ENCODE data around the gene FLNB. TPM values are rescaled to one million over a fixed set of nuclear protein-coding genes. Genes with fewer than 3 reads are reported as not detected.

FLNB gene
- total and polyA plus RNA-seq, 2 of the 13 experiments (the other 11 are each of a cell fraction or from before 2014, with no cell fraction given), result 106 to 130 TPM

DNA sequence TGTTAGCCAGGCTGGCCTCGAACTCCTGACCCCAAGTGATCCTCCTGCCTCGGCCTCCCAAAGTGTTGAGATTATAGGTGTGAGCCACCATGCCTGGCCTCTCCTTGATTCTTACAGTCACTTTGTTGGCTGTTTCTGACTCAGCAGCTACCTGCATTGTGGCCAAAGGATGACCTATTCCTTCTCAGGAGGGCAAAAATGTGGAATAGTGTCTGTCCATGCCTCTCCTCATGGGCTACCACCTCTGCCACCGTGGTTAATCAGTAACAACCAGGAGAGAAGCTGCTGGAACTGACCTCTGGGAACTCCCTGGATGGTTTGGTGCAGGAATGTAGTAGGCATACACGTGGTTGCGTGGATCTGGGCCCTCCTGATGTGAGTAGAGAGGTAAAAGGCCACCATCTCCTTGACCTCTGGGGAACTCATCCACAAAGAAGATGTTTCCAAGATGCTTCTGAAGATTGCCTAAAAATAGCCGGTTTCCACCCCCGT is 63.3 kb downstream of the FLNB start:
- DNase-seq (ENCODE audit: low spot score) (peak; percentile 89), FAIRE-seq (peak; percentile 88), ATAC-seq (peak; percentile 88)
- POLR2A ChIA-PET, result interaction anchor here (0.9 to 2.3 kb wide), 7 partner anchors 12 to 104 kb away, joined by 3 to 16 read pairs (median 4); no protein-coding TSS in a partner anchor
- H3K4me2 ChIP-seq (ENCODE audit: low read depth, low read length), result 0 out of 2 replicates have a peak overlapping the region, but pooled peaks have one; percentile 8
- peak overlapping the region; percentile 52 for H3K27ac ChIP-seq (ENCODE audit: extremely low read length, insufficient read depth, low read length)
- CTCF ChIA-PET (ENCODE audit: low intra/inter-chr PET ratio, low total read pairs), result no interaction called here
- H3K9me3 ChIP-seq (ENCODE audit: low read length), result no peaks in the 10 kb centered on the region
- no peak overlapping the region for H3K4me3 ChIP-seq (replicated peaks in 1 of 3; ENCODE audit: insufficient read depth in 1 of 3, low read depth in 2 of 3, low read length in 3 of 3)
- intact Hi-C loops (cut with micrococcal nuclease; ENCODE audit: unreplicated experiment) (no loop called here), in situ Hi-C loops (cut with HindIII; ENCODE audit: extremely low pct_ligation_motif_present, low pct_unique_long_range_greater_than_20kb) (no loop called here)
- peaks cover 94% of the 10 kb centered on the region for H3K79me2 ChIP-seq (ENCODE audit: insufficient read depth, low read length)
- H4K20me1 ChIP-seq (ENCODE audit: insufficient read depth, low read length), result peaks cover 63% of the 10 kb centered on the region; the same call in 1 of the 2 replicates
- H2AFZ ChIP-seq (ENCODE audit: low read length), result no peak overlapping the region
- no TSS peak for BruUV-seq (replicated peaks)
- H3K4me1 ChIP-seq (ENCODE audit: insufficient read depth, low read length), result peaks cover 76% of the 10 kb centered on the region
- H3K9ac ChIP-seq (ENCODE audit: insufficient read depth, low read depth, low read length), result no peak overlapping the region
- no peaks in the 10 kb centered on the region for H3K27me3 ChIP-seq (ENCODE audit: control insufficient read depth in 1 of 2, insufficient read depth in 2 of 2, low read length in 2 of 2)
- 51% methylated on average over 7 of the region's 7 CpGs for WGBS (ENCODE audit: low lambda C conversion rate)
- peaks cover 6 to 7% of the 10 kb centered on the region in 2 experiments for H3K36me3 ChIP-seq (replicated peaks in 1 of 2; ENCODE audit: control insufficient read depth in 1 of 2, insufficient read depth in 2 of 2, low read length in 2 of 2)
- TF ChIP-seq, protein P1, sequence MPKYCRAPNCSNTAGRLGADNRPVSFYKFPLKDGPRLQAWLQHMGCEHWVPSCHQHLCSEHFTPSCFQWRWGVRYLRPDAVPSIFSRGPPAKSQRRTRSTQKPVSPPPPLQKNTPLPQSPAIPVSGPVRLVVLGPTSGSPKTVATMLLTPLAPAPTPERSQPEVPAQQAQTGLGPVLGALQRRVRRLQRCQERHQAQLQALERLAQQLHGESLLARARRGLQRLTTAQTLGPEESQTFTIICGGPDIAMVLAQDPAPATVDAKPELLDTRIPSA (CRISPR knock-in tag; IDR thresholded peaks at IDR 0.05; ENCODE audit: borderline replicate concordance), result no peak
- TF ChIP-seq KAT8 (CRISPR knock-in tag; IDR thresholded peaks at IDR 0.05) (peak; percentile 57), RAD51 (IDR thresholded peaks at IDR 0.05; ENCODE audit: borderline replicate concordance) (no peak), ZNF3 (CRISPR knock-in tag; IDR thresholded peaks at IDR 0.05) (no peak), ZNF788 (CRISPR knock-in tag; IDR thresholded peaks at IDR 0.05; ENCODE audit: borderline replicate concordance) (peak; percentile 34; the same call in 1 of the 2 replicates), KLF12 (CRISPR knock-in tag; IDR thresholded peaks at IDR 0.05; ENCODE audit: borderline replicate concordance) (no peak), ZNF619 (CRISPR knock-in tag; IDR thresholded peaks at IDR 0.05) (no peak), ZNF761 (CRISPR knock-in tag; conservative IDR thresholded peaks at IDR 0.05) (no peak), JUNB (CRISPR knock-in tag; IDR thresholded peaks at IDR 0.05; ENCODE audit: borderline replicate concordance) (peak; percentile 64; the same call in 1 of the 2 replicates), ZKSCAN5 (CRISPR knock-in tag; IDR thresholded peaks at IDR 0.05) (no peak), ZFP82 (CRISPR knock-in tag; IDR thresholded peaks at IDR 0.05; ENCODE audit: borderline replicate concordance) (no peak), EHMT2 (IDR thresholded peaks at IDR 0.05; ENCODE audit: borderline replicate concordance, low read depth, low read length) (no peak; the same call in 1 of the 2 replicates), ZNF530 (CRISPR knock-in tag; IDR thresholded peaks at IDR 0.05; ENCODE audit: low read depth) (no peak)
- TF ChIP-seq, protein P2, sequence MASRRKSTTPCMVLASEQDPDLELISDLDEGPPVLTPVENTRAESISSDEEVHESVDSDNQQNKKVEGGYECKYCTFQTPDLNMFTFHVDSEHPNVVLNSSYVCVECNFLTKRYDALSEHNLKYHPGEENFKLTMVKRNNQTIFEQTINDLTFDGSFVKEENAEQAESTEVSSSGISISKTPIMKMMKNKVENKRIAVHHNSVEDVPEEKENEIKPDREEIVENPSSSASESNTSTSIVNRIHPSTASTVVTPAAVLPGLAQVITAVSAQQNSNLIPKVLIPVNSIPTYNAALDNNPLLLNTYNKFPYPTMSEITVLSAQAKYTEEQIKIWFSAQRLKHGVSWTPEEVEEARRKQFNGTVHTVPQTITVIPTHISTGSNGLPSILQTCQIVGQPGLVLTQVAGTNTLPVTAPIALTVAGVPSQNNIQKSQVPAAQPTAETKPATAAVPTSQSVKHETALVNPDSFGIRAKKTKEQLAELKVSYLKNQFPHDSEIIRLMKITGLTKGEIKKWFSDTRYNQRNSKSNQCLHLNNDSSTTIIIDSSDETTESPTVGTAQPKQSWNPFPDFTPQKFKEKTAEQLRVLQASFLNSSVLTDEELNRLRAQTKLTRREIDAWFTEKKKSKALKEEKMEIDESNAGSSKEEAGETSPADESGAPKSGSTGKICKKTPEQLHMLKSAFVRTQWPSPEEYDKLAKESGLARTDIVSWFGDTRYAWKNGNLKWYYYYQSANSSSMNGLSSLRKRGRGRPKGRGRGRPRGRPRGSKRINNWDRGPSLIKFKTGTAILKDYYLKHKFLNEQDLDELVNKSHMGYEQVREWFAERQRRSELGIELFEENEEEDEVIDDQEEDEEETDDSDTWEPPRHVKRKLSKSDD (CRISPR knock-in tag; IDR thresholded peaks at IDR 0.05; ENCODE audit: low read depth), result no peak
- TF ChIP-seq, protein P3, sequence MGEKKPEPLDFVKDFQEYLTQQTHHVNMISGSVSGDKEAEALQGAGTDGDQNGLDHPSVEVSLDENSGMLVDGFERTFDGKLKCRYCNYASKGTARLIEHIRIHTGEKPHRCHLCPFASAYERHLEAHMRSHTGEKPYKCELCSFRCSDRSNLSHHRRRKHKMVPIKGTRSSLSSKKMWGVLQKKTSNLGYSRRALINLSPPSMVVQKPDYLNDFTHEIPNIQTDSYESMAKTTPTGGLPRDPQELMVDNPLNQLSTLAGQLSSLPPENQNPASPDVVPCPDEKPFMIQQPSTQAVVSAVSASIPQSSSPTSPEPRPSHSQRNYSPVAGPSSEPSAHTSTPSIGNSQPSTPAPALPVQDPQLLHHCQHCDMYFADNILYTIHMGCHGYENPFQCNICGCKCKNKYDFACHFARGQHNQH (CRISPR knock-in tag; IDR thresholded peaks at IDR 0.05), result 0 out of 2 replicates have a peak, but pooled peaks have one; percentile 50
- TF ChIP-seq, protein P4, sequence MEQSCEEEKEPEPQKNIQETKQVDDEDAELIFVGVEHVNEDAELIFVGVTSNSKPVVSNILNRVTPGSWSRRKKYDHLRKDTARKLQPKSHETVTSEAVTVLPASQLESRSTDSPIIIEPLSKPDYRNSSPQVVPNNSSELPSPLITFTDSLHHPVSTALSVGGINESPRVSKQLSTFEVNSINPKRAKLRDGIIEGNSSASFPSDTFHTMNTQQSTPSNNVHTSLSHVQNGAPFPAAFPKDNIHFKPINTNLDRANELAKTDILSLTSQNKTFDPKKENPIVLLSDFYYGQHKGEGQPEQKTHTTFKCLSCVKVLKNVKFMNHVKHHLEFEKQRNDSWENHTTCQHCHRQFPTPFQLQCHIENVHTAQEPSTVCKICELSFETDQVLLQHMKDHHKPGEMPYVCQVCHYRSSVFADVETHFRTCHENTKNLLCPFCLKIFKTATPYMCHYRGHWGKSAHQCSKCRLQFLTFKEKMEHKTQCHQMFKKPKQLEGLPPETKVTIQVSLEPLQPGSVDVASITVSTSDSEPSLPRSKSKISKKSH (CRISPR knock-in tag; IDR thresholded peaks at IDR 0.05; ENCODE audit: borderline replicate concordance), result no peak
- TF ChIP-seq, protein P5, sequence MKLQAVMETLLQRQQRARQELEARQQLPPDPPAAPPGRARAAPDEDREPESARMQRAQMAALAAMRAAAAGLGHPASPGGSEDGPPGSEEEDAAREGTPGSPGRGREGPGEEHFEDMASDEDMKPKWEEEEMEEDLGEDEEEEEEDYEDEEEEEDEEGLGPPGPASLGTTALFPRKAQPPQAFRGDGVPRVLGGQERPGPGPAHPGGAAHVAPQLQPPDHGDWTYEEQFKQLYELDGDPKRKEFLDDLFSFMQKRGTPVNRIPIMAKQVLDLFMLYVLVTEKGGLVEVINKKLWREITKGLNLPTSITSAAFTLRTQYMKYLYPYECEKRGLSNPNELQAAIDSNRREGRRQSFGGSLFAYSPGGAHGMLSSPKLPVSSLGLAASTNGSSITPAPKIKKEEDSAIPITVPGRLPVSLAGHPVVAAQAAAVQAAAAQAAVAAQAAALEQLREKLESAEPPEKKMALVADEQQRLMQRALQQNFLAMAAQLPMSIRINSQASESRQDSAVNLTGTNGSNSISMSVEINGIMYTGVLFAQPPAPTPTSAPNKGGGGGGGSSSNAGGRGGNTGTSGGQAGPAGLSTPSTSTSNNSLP (IDR thresholded peaks at IDR 0.05; ENCODE audit: low read depth, low read length), result no peak
